ENCODE measurements around the gene SLIT1.

SLIT1 gene

GRCh38 chr10:97058521-97058920 lies 127.2 kb downstream of the SLIT1 start:
- TF ChIP-seq, protein P1, sequence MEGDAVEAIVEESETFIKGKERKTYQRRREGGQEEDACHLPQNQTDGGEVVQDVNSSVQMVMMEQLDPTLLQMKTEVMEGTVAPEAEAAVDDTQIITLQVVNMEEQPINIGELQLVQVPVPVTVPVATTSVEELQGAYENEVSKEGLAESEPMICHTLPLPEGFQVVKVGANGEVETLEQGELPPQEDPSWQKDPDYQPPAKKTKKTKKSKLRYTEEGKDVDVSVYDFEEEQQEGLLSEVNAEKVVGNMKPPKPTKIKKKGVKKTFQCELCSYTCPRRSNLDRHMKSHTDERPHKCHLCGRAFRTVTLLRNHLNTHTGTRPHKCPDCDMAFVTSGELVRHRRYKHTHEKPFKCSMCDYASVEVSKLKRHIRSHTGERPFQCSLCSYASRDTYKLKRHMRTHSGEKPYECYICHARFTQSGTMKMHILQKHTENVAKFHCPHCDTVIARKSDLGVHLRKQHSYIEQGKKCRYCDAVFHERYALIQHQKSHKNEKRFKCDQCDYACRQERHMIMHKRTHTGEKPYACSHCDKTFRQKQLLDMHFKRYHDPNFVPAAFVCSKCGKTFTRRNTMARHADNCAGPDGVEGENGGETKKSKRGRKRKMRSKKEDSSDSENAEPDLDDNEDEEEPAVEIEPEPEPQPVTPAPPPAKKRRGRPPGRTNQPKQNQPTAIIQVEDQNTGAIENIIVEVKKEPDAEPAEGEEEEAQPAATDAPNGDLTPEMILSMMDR (IDR thresholded peaks at IDR 0.05) = no peak
- Histone ChIP-seq H3K27ac (no peak overlapping the region), H3K36me3 (no peaks in the 10 kb centered on the region), H3K9me3 (no peaks in the 10 kb centered on the region), H3K4me3 (ENCODE audit: low read depth in 1 of 2, low read length in 1 of 2) (no peak overlapping the region), H3K27me3 (no peaks in the 10 kb centered on the region), H3K4me1 (ENCODE audit: control insufficient read depth in 1 of 2, insufficient read depth in 1 of 2, low read depth in 1 of 2, low read length in 1 of 2) (no peaks in the 10 kb centered on the region)

DNA sequence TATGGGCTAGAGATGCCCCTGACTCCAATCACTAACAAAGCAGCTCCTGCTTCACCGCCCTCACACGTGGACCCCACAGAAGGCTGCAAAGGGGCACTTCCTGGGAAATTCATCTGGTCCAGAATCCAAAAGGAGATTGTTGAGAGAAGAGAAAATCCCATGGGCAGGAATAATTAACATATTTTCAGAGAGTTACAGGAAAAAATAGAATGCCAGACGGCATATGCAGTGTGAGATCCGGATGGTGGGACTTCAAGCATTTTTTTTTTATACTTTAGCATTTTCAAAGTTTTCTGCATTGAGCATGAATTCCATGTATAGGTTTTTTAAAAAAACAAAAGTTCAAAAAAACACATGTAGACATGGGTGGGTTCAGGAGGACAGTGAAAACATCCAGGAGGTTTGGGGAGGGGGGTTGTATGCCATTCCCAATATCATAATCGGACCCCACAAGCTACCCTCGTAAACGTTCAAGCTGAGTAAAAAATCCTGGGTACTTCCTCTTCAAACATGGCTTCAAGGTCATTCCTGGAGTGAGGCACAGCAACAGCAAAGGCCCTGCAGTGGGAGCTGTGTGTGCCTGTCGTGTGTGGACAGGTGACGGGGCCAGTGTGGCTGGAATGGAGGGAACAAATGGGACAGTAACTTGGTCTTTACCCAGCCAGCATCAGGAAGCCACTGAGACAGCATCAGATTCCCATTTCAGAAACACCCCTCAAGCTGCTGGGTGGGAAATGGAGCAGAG lies 128.1 kb downstream of the SLIT1 start:
- Histone ChIP-seq H3K4me1 (ENCODE audit: control insufficient read depth in 1 of 2, insufficient read depth in 1 of 2, low read depth in 1 of 2, low read length in 1 of 2) (no peaks in the 10 kb centered on the region), H3K36me3 (no peaks in the 10 kb centered on the region), H3K4me3 (ENCODE audit: low read depth in 1 of 2, low read length in 1 of 2) (no peak overlapping the region), H3K9me3 (no peaks in the 10 kb centered on the region), H3K27me3 (peaks cover 7% of the 10 kb centered on the region), H3K27ac (no peak overlapping the region)
- TF ChIP-seq, protein P1 (IDR thresholded peaks at IDR 0.05) = no peak

DNA sequence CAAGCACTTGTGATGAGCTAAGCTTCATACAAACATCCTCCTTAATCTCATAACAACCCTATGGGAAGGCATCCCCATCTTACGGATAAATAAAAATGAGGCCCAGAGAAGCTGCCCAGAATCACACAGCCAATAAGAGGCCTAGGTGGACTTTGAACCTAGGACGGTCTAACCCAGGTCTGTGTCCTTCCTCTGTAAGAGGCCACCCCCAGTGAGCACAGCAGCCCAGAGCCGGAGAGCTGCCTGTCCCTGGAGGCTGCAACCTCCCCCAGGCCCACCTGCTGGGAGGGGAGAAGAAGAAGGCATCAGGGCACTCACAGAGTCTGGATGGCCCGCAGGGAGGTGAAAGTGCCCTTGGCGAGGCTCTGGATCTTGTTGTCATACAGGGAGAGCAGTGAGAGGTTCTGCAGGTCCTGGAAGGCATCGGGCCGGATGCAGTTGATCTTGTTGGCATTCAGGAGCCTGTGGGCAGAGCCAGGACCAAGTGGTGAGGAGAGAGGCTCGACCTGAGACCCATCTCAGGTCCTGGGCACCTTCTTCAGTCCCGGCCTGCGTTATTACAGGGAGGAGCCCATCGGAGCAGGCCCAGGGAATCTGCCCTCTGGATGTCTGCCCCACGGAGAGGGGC lies 129.6 kb downstream of the SLIT1 start:
- no peaks in the 10 kb centered on the region for H3K4me1 ChIP-seq (ENCODE audit: control insufficient read depth in 1 of 2, insufficient read depth in 1 of 2, low read depth in 1 of 2, low read length in 1 of 2)
- peaks cover 18% of the 10 kb centered on the region for H3K27me3 ChIP-seq
- H3K4me3 ChIP-seq (ENCODE audit: low read depth in 1 of 2, low read length in 1 of 2) = no peak overlapping the region
- TF ChIP-seq, protein P1 (IDR thresholded peaks at IDR 0.05) = no peak
- no peaks in the 10 kb centered on the region for H3K9me3 ChIP-seq
- no peak overlapping the region for H3K27ac ChIP-seq
- H3K36me3 ChIP-seq = no peaks in the 10 kb centered on the region

- TF ChIP-seq, protein P1 (IDR thresholded peaks at IDR 0.05) = no peak
- Histone ChIP-seq H3K4me3 (ENCODE audit: low read depth in 1 of 2, low read length in 1 of 2) (no peak overlapping the region), H3K27me3 (peaks cover 18% of the 10 kb centered on the region), H3K4me1 (ENCODE audit: control insufficient read depth in 1 of 2, insufficient read depth in 1 of 2, low read depth in 1 of 2, low read length in 1 of 2) (no peaks in the 10 kb centered on the region), H3K27ac (no peak overlapping the region), H3K36me3 (no peaks in the 10 kb centered on the region), H3K9me3 (no peaks in the 10 kb centered on the region)
Measured at GRCh38 chr10:97053276-97053675, 132.5 kb downstream of the SLIT1 start.

DNA sequence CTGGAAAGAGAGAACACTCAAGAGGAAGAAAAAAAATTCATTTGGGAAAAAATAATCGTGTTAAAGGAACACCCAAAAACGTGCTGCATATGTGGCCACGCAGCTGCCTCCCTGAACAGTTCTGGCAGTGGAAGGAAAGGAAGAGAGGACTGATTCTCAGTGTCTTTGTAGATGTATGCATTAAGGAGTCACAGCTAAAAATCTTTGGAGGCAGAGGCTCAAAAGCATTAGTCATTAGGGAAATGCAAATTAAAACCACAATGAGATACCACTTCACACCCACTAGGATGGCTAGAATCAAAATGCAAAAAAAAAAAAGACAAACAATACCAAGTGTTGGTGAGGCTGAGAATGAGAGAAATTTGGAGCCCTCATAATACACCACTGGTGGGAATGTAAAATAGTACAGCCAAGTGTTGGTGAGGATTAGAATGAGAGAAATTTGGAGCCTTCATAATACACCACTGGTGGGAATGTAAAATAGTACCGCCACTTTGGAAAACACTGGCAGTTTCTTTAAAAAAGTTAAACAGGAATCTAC lies 134.7 kb downstream of the SLIT1 start:
- H3K27me3 ChIP-seq = peaks cover 18% of the 10 kb centered on the region
- no peak overlapping the region for H3K27ac ChIP-seq
- no peaks in the 10 kb centered on the region for H3K4me1 ChIP-seq (ENCODE audit: control insufficient read depth in 1 of 2, insufficient read depth in 1 of 2, low read depth in 1 of 2, low read length in 1 of 2)
- TF ChIP-seq, protein P1 (IDR thresholded peaks at IDR 0.05) = no peak
- H3K9me3 ChIP-seq = no peaks in the 10 kb centered on the region
- no peak overlapping the region for H3K4me3 ChIP-seq (ENCODE audit: low read depth in 1 of 2, low read length in 1 of 2)
- no peaks in the 10 kb centered on the region for H3K36me3 ChIP-seq
